RWPE2 (cell line): ENCODE data around the gene TRIL.

Source experiments
- ATAC-seq: fragments of 200-7000 bp; cut with Tn5 transposase; 3 replicates; pipeline ENCODE4 v1.9.1; 2021; ENCODE audit warnings: low read depth
- DNase-seq: peaks from one replicate; pipeline ENCODE4 v3.0.0-alpha.2; 2020; ENCODE audit warnings: low spot score
- H3K27ac ChIP-seq: fragments of 450-650 bp; 2 replicates; pipeline ENCODE4 v1.5.1; 2017; ENCODE audit warnings: mild to moderate bottlenecking; ENCODE audit not compliant: poor library complexity, severe bottlenecking
- H3K27me3 ChIP-seq: fragments of 250-450 bp; sonication (Bioruptor Pico); 2 replicates; pipeline ENCODE4 v1.5.1; 2021; ENCODE audit warnings: mild to moderate bottlenecking, moderate library complexity; ENCODE audit not compliant: insufficient read depth, poor library complexity, severe bottlenecking
- H3K36me3 ChIP-seq: fragments of 250-450 bp; sonication (Bioruptor Pico); 2 replicates; pipeline ENCODE4 v1.5.1; 2020; ENCODE audit warnings: low read depth, mild to moderate bottlenecking, moderate library complexity
- H3K4me1 ChIP-seq: fragments of 250-450 bp; sonication (Bioruptor Pico); 2 replicates; pipeline ENCODE4 v1.5.1; 2021; ENCODE audit warnings: mild to moderate bottlenecking, moderate library complexity; ENCODE audit not compliant: insufficient read depth, poor library complexity, severe bottlenecking
- H3K4me3 ChIP-seq: fragments of 250-450 bp; sonication (Bioruptor Pico); 2 replicates; pipeline ENCODE4 v1.5.1; 2021; ENCODE audit warnings: mild to moderate bottlenecking, moderate library complexity; ENCODE audit not compliant: severe bottlenecking
- H3K9me3 ChIP-seq: fragments of 250-450 bp; sonication (Bioruptor Pico); 2 replicates; pipeline ENCODE4 v1.5.1; 2021; ENCODE audit warnings: mild to moderate bottlenecking, moderate library complexity; ENCODE audit not compliant: severe bottlenecking
- TF ChIP-seq, protein P1 (sequence below): fragments of 450-650 bp; IDR thresholded peaks from one replicate; pipeline ENCODE4 v1.5.1; 2017; ENCODE audit warnings: mild to moderate bottlenecking, moderate library complexity; ENCODE audit not compliant: poor library complexity, severe bottlenecking

The TRIL gene

DNA sequence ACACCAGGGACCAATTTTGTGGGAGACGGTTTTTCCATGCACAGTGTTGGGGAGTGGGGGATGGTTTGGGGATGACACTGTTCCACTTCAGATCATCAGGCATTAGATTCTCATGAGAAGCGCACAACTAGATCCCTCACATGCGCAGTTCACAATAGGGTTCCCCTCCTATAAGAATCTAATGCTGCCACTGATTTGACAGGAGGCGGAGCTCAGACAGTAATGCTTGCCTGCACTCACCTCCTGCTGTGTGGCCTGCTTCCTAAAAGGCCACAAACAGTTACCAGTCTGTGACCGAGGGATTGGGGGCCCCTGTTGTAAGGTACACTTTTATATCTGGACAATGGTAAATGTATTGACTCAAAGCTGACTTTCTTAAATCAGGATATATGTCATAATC, 45.6 kb upstream of the TRIL start:
- Histone ChIP-seq H3K4me3 (no peak overlapping the region), H3K4me1 (no peaks in the 10 kb centered on the region), H3K27ac (no peak overlapping the region), H3K36me3 (no peaks in the 10 kb centered on the region), H3K27me3 (no peaks in the 10 kb centered on the region), H3K9me3 (no peaks in the 10 kb centered on the region)
- DNase-seq (no peak), ATAC-seq (no peak)
- TF ChIP-seq, protein P1, sequence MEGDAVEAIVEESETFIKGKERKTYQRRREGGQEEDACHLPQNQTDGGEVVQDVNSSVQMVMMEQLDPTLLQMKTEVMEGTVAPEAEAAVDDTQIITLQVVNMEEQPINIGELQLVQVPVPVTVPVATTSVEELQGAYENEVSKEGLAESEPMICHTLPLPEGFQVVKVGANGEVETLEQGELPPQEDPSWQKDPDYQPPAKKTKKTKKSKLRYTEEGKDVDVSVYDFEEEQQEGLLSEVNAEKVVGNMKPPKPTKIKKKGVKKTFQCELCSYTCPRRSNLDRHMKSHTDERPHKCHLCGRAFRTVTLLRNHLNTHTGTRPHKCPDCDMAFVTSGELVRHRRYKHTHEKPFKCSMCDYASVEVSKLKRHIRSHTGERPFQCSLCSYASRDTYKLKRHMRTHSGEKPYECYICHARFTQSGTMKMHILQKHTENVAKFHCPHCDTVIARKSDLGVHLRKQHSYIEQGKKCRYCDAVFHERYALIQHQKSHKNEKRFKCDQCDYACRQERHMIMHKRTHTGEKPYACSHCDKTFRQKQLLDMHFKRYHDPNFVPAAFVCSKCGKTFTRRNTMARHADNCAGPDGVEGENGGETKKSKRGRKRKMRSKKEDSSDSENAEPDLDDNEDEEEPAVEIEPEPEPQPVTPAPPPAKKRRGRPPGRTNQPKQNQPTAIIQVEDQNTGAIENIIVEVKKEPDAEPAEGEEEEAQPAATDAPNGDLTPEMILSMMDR: no peak

DNA sequence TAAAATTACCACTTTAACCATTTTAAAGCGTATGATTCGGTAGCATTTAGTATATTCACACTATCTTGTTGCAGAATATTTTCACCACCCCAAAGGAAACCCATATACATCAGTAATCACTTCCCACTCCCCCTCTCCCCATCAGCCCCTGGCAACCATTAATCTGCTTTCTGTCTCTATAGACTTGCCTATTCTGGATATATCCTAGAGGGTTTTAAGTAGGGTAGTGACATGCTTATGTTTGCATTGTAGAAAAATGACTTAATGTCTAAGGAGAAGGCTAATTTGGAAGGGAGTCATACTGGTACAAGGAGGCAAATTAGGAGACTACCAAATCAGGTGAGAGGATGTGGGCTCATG, 42.6 kb upstream of the TRIL start:
- no peak overlapping the region for H3K4me3 ChIP-seq
- DNase-seq (no peak), ATAC-seq (no peak)
- no peaks in the 10 kb centered on the region for H3K4me1 ChIP-seq
- H3K27ac ChIP-seq: no peak overlapping the region
- H3K9me3 ChIP-seq: no peaks in the 10 kb centered on the region
- TF ChIP-seq, protein P1: no peak
- H3K36me3 ChIP-seq: no peaks in the 10 kb centered on the region
- H3K27me3 ChIP-seq: no peaks in the 10 kb centered on the region

DNA sequence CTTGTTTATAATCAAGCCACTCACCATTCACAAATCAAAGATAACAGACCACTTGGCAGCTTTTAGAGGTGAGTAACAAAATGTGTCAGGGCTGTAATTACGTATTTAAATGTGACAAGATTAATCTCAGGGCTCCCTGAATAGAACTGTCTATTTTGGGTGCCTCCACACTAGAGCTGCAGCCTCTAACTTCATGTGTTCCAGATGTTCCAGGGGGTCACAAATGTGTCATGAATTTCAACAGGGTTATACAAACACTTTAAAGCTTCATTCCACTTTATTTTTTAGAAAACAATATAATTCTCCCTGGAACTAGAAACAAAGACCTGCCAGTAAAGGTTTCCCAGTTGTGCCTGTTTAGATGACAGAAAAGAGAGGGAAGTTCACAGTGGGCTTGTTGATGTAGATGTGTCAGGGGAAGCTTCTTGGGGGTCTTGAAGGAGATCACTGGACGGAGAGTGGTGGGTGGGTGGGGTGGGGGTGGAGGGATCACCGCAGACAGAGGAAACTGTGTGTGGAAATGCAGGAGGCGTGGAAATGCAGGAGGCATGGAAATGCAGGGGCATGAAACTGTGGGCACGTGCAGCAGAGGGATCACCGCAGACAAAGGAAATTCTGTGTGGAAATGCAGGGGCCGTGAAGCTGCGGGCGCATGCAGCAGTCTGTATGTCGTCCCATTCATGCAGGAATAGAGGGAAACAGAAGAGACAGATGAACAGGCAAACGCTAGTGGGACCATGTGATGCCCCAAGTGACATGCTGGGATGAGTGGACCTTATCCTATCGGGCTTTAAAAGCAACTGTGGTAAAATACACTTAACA, 42.0 kb upstream of the TRIL start:
- TF ChIP-seq, protein P1: no peak

DNA sequence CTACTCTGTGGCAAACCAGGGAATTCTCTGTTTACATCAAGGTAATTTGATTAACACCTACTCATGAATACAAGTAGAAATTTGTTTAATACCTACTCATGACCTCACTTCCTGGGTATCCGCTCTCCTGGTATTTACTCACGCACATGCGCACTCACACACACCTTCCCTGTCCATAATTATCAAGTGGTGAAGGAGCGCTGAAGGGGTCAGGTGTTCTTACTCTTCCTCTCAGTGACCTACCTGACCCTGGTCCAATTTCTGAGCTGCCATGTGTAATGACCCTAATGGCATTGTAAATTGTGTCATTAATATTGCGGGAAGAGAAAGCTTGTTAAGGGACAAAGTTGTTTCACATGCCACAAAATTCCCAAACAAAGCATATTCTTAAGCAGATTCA, 41.3 kb upstream of the TRIL start:
- Histone ChIP-seq H3K36me3 (no peaks in the 10 kb centered on the region), H3K4me3 (no peak overlapping the region), H3K27me3 (no peaks in the 10 kb centered on the region), H3K27ac (no peak overlapping the region), H3K4me1 (no peaks in the 10 kb centered on the region), H3K9me3 (no peaks in the 10 kb centered on the region)
- TF ChIP-seq, protein P1: no peak
- DNase-seq (no peak), ATAC-seq (no peak)

More for the DNA sequence above, 42.0 kb upstream of the TRIL start:
- H3K27ac ChIP-seq: no peak overlapping the region
- H3K4me1 ChIP-seq: no peaks in the 10 kb centered on the region
- no peaks in the 10 kb centered on the region for H3K27me3 ChIP-seq
- no peaks in the 10 kb centered on the region for H3K9me3 ChIP-seq
- no peak overlapping the region for H3K4me3 ChIP-seq
- DNase-seq (no peak), ATAC-seq (no peak)
- no peaks in the 10 kb centered on the region for H3K36me3 ChIP-seq

DNA sequence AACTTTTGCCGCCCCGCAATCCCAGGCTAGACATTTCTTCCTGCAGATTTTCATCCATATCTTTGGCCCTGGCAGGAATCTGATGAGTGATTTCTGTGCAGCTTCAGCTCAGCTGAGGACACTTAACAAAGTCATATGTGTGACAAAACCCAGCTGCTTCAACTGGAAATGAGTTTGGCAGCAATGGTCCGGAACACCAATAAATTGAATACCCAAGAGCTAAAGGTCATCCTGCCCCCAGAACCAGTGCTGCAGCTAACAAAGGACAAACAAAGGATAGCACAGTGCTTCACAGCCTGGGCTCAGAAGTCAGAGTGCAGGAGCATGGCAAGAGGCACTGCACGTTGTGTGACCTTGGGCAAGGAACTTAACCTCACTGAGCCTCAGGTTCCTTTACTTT, 40.0 kb upstream of the TRIL start:
- ATAC-seq (no peak), DNase-seq (no peak)
- Histone ChIP-seq H3K36me3 (no peaks in the 10 kb centered on the region), H3K9me3 (no peaks in the 10 kb centered on the region), H3K27me3 (no peaks in the 10 kb centered on the region), H3K27ac (no peak overlapping the region), H3K4me1 (no peaks in the 10 kb centered on the region), H3K4me3 (no peak overlapping the region)
- TF ChIP-seq, protein P1: no peak
